Measurements from ENCODE around the gene HEATR5B. TPM values are rescaled to one million over a fixed set of nuclear protein-coding genes. Genes with fewer than 3 reads are reported as not detected.
"Not testable (repeated sequence)": the region's sequence is repeated elsewhere in the genome, so short reads cannot be mapped to it uniquely, and the experiment has no call there.

Gene HEATR5B
- polyA plus RNA-seq, 10 donors, result 10.2 to 19.2 (median 13.3) TPM

DNA sequence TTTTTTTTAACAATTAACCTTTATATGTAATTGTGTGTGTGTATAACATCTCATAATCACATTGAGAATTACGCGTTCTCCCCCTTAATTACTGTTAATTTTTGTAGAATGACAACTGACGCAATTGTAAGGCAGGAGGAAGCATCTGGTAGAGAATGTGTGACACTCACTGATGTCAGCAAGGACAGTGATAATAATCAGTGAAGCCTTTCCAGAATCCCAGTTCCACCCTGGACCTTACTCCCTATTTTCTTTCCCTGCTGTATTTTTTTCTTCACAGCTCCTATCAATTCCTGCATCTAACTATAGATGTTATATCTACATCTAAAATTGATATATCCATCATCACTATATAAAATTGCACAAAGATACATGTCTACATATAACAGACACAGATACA, 101.7 kb downstream of the HEATR5B start:
- DNase-seq, result no peak

DNA sequence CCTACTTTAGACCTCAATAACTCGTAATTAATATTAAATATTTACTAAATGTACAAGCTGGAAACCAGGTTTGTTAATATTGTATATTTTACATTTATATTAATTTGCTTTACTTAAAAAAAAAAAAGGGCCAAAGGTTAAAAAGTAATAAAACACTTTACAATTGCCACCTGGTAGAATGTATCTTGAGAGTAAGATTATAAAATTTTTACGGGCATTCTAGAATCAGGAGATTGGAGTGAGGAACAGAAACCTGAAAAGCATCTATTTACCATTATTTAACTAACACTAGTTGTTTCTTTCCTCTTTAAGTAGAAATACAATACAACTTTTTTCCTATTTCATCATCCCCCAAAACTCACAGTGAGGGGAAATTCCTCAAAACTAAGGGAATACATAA, 102.3 kb downstream of the HEATR5B start:
- no peak for DNase-seq

GRCh38 chr2:36979007-36979406, 105.2 kb downstream of the HEATR5B start:
- not testable (repeated sequence) for DNase-seq

DNA sequence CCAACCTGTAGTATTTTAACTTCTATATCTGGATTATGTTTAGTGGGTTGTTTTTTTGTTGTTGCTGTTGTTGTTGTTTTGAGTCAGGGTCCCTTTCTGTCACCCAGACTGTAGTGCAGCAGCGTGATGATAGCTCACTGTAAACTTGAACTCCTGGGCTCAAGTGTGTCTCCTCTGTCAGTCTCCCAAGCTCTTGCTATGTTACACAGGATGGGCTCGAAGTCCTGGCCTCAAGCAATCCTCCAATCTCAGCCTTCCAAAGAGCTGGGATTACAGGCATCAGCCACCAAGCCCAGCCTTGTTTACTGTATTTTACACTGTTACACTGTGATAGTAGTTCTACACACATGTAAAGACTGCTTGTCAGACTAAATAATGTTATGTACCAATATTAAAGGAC, 108.1 kb downstream of the HEATR5B start:
- DNase-seq, result no peak

DNA sequence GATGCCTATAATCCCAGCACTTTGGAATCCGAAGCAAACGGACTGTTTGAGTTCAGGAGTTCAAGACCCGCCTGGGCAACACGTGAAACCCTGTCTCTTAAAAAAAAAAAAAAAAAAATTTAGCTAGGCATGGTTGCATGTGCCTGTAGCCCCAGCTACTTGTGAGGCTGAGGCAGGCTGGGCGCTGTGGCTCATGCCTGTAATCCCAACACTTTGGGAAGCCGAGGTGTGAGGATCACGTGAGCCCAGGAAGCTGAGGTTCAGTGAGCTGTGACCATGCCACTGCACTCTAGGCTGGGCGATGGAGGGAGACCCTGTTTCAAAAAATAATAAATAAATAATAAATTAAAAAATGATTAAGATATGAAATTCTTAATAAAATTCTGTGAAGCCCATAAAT, 108.9 kb downstream of the HEATR5B start:
- DNase-seq, result no peak

GRCh38 chr2:36973320-36973719, 110.9 kb downstream of the HEATR5B start:
- no peak for DNase-seq

DNA sequence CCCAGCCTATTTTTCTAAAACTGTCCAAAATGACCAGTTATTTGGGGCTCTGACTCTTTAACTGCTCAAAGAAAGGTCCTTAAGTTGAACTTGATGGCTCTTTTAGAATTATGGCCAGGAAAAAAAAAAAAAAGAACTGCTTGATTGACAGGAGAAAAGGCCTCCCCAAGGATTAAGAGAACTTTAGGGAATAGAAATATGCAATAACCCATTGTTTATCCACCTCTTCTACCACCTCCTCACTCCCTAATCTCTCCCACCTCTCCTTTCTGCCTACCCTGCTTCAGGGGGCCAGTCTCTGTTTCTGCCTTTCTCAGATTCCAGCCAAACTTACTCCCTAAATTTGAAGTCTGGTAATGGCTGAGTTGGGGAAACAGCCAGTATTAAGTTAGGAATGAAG, 112.2 kb downstream of the HEATR5B start:
- DNase-seq, result no peak

- DNase-seq, result peak in 1 of 3 donors; percentile 37
Observed at GRCh38 chr2:36967236-36967876, 116.8 kb downstream of the HEATR5B start.

- peak; percentile 98 to 99 (median 98) for DNase-seq
Observed at GRCh38 chr2:36966370-36967235, 117.6 kb downstream of the HEATR5B start, which contains the start of gene STRN. Gene STRN (minus strand): TSS chr2:36966536. CDS start chr2:36966463, 73 bp downstream.

DNA sequence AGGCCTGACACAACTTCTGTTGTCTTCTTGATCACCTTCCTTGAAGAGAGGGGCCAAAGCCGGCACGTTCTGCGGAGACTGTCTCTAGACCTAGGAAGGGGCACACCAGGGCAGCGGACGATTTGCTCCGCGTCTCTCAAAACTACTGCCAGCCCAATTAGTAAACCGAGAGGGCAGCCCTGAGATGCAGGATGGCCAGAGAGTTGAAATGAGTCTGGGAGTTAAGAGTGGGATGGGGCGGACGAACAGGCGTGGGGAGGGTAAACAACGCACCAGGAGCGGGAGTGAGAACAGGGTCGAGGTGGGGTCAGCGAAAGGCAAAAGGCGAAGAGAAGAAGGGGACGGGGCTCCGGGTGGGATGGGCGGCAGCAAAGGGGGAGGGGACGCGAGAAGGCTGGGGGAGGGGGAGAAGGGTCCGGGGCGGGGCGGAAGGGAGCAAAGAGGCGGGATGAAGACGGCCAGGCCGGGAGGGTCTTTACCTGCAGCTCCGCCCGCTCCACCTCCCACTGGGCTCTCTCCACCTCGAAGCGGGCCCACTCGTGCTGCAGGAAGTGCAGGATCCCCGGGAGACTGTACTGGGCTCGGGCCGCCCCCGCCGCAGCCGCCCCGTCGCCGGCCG, 118.3 kb downstream of the HEATR5B start:
- DNase-seq, result peak; percentile 30 to 80 (median 44)

DNA sequence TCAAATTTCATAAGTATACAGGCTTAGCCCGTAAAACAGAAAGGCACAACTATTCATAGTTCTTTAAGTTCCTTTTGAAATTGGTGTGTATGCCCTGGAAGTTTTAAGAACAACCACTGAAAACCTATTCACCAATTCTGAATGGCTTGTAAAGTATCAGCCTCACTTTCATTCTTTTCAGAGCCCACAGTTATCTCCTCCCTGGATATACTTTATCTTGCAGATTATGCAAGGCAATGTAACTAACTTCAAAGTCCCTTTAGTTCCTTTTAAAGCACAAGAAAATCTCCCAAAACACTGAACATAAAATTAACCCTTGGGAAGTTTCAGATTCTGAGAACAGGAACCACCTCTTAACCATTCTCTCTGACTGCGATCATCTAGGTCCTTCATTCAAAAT, 119.0 kb downstream of the HEATR5B start:
- DNase-seq, result no peak

DNA sequence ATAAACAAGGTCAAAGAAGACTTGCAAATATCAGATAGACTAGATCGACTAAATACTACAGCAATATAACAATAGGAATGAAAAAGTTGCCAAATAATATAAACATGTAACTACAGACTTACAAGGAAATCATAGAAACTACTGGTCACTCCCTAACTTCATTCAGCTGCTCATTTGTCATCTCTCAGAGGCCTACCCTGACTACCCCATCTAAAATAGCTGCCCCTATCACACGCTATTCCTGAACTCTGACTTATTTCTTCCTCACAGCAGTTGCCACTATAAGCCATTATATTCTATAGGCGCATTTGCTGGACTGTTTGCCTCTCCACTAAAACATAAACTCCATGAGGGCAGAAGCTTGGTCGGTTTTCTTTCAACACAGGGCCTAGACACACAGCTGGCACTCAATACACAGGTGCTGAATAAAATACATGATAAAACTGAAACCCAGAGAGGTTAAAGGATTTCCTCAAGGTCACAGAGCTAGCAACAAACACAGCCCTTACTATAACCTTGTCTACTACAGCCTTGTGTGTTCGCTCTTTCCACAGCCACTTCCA, 119.6 kb downstream of the HEATR5B start:
- DNase-seq, result peak in 1 of 3 donors; percentile 7

DNA sequence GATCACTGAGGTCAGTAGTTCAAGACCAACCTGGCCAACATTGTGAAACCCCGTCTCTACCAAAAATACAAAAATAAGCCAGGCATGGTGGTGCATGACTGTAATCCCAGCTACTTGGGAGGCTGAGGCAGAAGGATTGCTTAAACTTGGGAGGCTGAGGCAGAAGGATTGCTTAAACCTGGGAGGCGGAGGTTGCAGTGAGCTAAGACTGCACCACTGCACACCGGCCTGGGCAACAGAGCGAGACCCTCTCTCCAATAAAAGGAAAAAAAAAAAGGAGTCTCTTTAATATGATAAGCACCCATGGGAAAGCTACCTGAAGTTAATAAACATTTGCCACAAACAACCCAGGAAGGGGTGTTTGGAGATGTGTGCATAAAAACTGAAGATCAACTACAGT, 120.4 kb downstream of the HEATR5B start:
- no peak for DNase-seq

- no peak for DNase-seq
Observed at GRCh38 chr2:36963106-36963505, 121.1 kb downstream of the HEATR5B start.

- DNase-seq, result no peak
Observed at GRCh38 chr2:36960773-36961172, 123.4 kb downstream of the HEATR5B start.

DNA sequence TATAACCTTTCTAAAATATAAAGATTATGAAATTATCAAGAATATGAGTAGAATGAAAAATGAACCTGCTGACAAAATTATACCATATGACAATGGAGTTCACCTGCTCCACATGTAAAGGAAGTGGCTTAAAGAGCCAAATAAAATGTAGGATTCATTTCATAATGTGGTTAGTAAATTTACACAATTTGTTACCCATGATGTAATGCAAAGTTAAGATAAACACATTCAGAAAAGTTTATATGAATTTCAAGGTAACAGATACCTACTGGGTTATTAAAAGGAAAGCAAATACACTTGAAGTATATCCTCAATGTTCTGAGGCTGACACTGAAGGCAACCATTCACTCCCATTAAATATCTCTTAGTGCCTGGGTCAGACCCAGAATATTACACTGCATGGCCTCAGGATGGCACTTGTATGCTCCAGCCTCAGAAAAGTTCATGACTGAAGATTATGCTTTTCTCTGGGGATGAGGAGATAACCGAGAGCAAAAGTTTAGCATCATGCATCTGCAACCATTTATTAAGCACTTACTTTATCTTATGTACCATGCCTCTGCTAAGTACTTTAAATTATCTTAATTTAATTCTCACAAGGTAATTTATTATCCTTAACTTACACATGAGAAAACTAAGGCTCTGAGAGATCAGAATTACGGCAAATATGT, 124.0 kb downstream of the HEATR5B start:
- no peak for DNase-seq

- DNase-seq, result no peak
Observed at GRCh38 chr2:36954977-36955607, 129.1 kb downstream of the HEATR5B start.

DNA sequence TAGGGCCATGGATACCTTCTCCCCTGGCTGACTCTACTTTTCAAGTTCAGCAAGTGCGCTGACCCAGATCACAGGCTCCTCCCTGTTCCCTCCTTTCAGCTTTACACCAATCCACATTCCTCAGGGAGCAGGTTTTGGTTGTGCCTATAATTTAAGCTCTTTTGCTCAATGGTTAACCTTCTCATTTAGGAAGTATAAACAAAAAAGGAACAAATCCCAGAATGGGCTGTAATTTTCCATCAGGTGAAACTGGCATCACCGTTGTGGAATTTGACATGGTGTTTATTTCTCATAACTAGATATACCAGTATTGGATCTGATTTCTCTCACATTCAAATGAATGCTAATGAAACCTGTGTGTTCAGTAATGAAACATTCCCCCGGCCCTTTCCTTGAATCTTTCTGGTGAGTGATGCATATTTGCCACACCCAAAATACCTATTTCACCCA, 131.4 kb downstream of the HEATR5B start:
- DNase-seq, result no peak

GRCh38 chr2:36951574-36951973, 132.6 kb downstream of the HEATR5B start:
- no peak for DNase-seq

- no peak for DNase-seq
Observed at GRCh38 chr2:36951027-36951518, 133.1 kb downstream of the HEATR5B start.

DNA sequence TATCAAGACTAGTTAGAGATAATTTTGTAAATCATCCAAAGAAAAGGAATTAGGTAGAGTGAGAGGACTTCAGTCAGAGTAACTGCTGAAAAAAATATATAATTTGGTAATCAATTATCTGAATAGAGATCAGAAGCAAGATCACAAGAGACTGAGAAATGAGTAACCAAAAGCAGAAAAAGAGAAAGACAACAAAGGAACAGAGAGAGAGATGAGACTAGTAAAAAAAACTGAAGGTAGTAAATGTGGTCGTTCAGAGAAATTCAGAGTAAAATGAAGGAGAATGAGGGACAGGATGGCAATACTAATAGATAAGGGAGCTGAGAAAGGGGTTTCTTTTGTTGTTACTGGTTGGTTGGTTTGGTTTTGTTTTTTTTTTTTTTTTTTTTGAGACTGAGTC, 134.3 kb downstream of the HEATR5B start:
- no peak for DNase-seq
